Measurements from ENCODE around the gene NRG2.

GRCh38 chr5:140073296-140073695, 30.2 kb upstream of the NRG2 start:
- TF ChIP-seq POLR2A (IDR thresholded peaks at IDR 0.05) (no peak), CTCF (IDR thresholded peaks at IDR 0.05 in 8 of 11, conservative IDR thresholded peaks at IDR 0.05 in 3 of 11) (peak; percentile 26 to 75 (median 71)), POLR2AphosphoS5 (IDR thresholded peaks at IDR 0.05) (no peak)
